HCT116 (cell line): ENCODE data around the gene GPX7. TPM values are rescaled to one million over a fixed set of nuclear protein-coding genes. Genes with fewer than 3 reads are reported as not detected.

Experiments used
- ATAC-seq: fragments of 200-7000 bp; cut with Tn5 transposase; 2 replicates; pipeline ENCODE4 v1.9.1; 2020; ENCODE audit warnings: mild to moderate bottlenecking, moderate library complexity
- BruUV-seq: library from RNA; stranded (reverse); fragments of 400-500 nt; replicated peaks from 2 replicates; lab custom pipeline; 2021; lab: Mats Ljungman, UMichigan
- CTCF ChIA-PET: fragments of 300-600 bp; sonication (Branson Sonifier 250); formaldehyde crosslinking; loops from one replicate; lab custom pipeline; 2021; ENCODE audit warnings: antibody characterized with exemption; lab: Charles Lee
- POLR2A ChIA-PET: fragments of 300-600, 350-600 bp; sonication (Branson Sonifier 250); formaldehyde crosslinking; loops from one replicate; lab custom pipeline; 2021; ENCODE audit warnings: antibody characterized with exemption; lab: Charles Lee
- RAD21 ChIA-PET, 2 experiments: fragments of 300-600 bp; sonication (Branson Sonifier 250); formaldehyde crosslinking; loops; one replicate each; lab custom pipeline; 2023; ENCODE audit warnings: low total read pairs in 2 of 2; ENCODE audit not compliant: uncharacterized antibody in 2 of 2, unreplicated experiment in 2 of 2, low non-redundant PET in 1 of 2; lab: Charles Lee
- DNase-seq: peaks from one replicate; pipeline ENCODE4 v3.0.0-alpha.2; 2010; ENCODE audit warnings: low read depth, low spot score
- H2AFZ ChIP-seq: fragments of 200-600 bp; shearing (Covaris generic), sonication (generic); 2 replicates; pipeline ENCODE4 v1.6.1; 2017; ENCODE audit warnings: low read depth, mixed run types, mixed read lengths, antibody characterized with exemption, low read length; ENCODE audit not compliant: poor library complexity, severe bottlenecking
- H3K27ac ChIP-seq: 2 replicates; pipeline ENCODE4 v1.5.1; 2012; ENCODE audit warnings: low read depth, low read length
- H3K27me3 ChIP-seq: fragments of 200-600 bp; sonication (generic); 2 replicates; pipeline ENCODE4 v1.6.1; 2016; ENCODE audit warnings: mixed run types, low read length, mixed read lengths; ENCODE audit not compliant: insufficient read depth
- H3K36me3 ChIP-seq, 2 experiments: fragments of 200-500 bp in 1 of 2; fragments of 200-600 bp in 1 of 2; sonication (Bioruptor generic) in 1 of 2; sonication (generic) in 1 of 2; 2 replicates each; pipeline versions ENCODE4 v1.5.1 to v1.6.1; 2014 to 2016; ENCODE audit warnings: low read length in 2 of 2, inconsistent platforms in 1 of 2, mixed read lengths in 1 of 2, mixed run types in 1 of 2; ENCODE audit not compliant: insufficient read depth in 2 of 2, control insufficient read depth in 1 of 2
- H3K4me1 ChIP-seq, 2 experiments: fragments of 200-600 bp in 1 of 2; sonication (generic) in 1 of 2; 2 replicates each; pipeline versions ENCODE4 v1.5.1 to v1.6.1; 2012 to 2017; ENCODE audit warnings: low read length in 2 of 2, inconsistent platforms in 1 of 2, mild to moderate bottlenecking in 1 of 2, mixed read lengths in 1 of 2, mixed run types in 1 of 2, moderate library complexity in 1 of 2; ENCODE audit not compliant: insufficient read depth in 2 of 2, control insufficient read depth in 1 of 2
- H3K4me2 ChIP-seq: fragments of 200-600 bp; sonication (generic); 2 replicates; pipeline ENCODE4 v1.6.1; 2017; ENCODE audit warnings: mixed run types, low read length, mixed read lengths
- H3K4me3 ChIP-seq, 2 experiments: fragments of 200-600 bp in 1 of 2; sonication (generic) in 1 of 2; replicated peaks in 1 of 2; 2 replicates each; pipeline ENCODE4 v1.5.1; 2011 to 2016; ENCODE audit warnings: low read length in 2 of 2, control low read depth in 1 of 2, low read depth in 1 of 2, mild to moderate bottlenecking in 1 of 2, mixed read lengths in 1 of 2, mixed run types in 1 of 2
- H3K79me2 ChIP-seq: fragments of 200-600 bp; sonication (generic); 2 replicates; pipeline ENCODE4 v1.6.1; 2017; ENCODE audit warnings: mild to moderate bottlenecking, mixed run types, low read length, moderate library complexity, mixed read lengths; ENCODE audit not compliant: insufficient read depth
- H3K9ac ChIP-seq: fragments of 200-600 bp; sonication (generic); 2 replicates; pipeline ENCODE4 v1.6.1; 2016; ENCODE audit warnings: low read length, mixed read lengths
- H3K9me2 ChIP-seq: fragments of 200-600 bp; sonication (generic), shearing (Covaris generic); 2 replicates; pipeline ENCODE4 v1.6.1; 2017; ENCODE audit warnings: mixed run types, mild to moderate bottlenecking, moderate library complexity; ENCODE audit not compliant: insufficient read depth
- H3K9me3 ChIP-seq, 2 experiments: fragments of 200-500 bp in 1 of 2; fragments of 200-600 bp in 1 of 2; sonication (Bioruptor generic) in 1 of 2; sonication (generic) in 1 of 2; 2 replicates each; pipeline ENCODE4 v1.6.1; 2014 to 2017; ENCODE audit warnings: low read length in 2 of 2, mixed read lengths in 2 of 2, inconsistent platforms in 1 of 2, low read depth in 1 of 2, mild to moderate bottlenecking in 1 of 2, mixed run types in 1 of 2, moderate library complexity in 1 of 2; ENCODE audit not compliant: control insufficient read depth in 1 of 2, insufficient read depth in 1 of 2
- H4K20me1 ChIP-seq: fragments of 200-600 bp; sonication (generic), shearing (Covaris generic); 2 replicates; pipeline ENCODE4 v1.6.1; 2017; ENCODE audit warnings: mixed run types, mild to moderate bottlenecking, moderate library complexity; ENCODE audit not compliant: insufficient read depth
- CBX3 ChIP-seq: IDR thresholded peaks from 2 replicates; pipeline ENCODE4 v1.6.1; 2012; ENCODE audit warnings: low read depth
- CEBPB ChIP-seq: IDR thresholded peaks from 2 replicates; pipeline ENCODE4 v1.6.1; 2012; ENCODE audit warnings: low read depth
- EZH2 ChIP-seq: fragments of 200-600 bp; sonication (generic); IDR thresholded peaks from 2 replicates; pipeline ENCODE4 v1.6.1; 2017; ENCODE audit warnings: antibody characterized with exemption, mixed run types
- EZH2phosphoT487 ChIP-seq: fragments of 200-600 bp; IDR thresholded peaks from 2 replicates; pipeline ENCODE4 v1.6.1; 2018; ENCODE audit warnings: antibody characterized with exemption, borderline replicate concordance
- FOSL1 ChIP-seq: IDR thresholded peaks from 2 replicates; pipeline ENCODE4 v1.6.1; 2012; ENCODE audit warnings: low read depth
- JUND ChIP-seq: IDR thresholded peaks from 2 replicates; pipeline ENCODE4 v1.6.1; 2012
- POLR2A ChIP-seq: IDR thresholded peaks from 2 replicates; pipeline ENCODE4 v1.7.0; 2011; ENCODE audit warnings: borderline replicate concordance; ENCODE audit not compliant: insufficient read depth, insufficient read length; ENCODE audit errors: extremely low read depth
- RAD21 ChIP-seq: IDR thresholded peaks from 2 replicates; pipeline ENCODE4 v1.6.1; 2012; ENCODE audit warnings: low read depth, mild to moderate bottlenecking
- SP1 ChIP-seq: IDR thresholded peaks from 2 replicates; pipeline ENCODE4 v1.6.1; 2012; ENCODE audit warnings: low read depth
- SRF ChIP-seq: IDR thresholded peaks from 2 replicates; pipeline ENCODE4 v1.6.1; 2012; ENCODE audit warnings: low read depth
- TCF7L2 ChIP-seq: IDR thresholded peaks from 2 replicates; pipeline ENCODE4 v1.7.0; 2011; ENCODE audit warnings: borderline replicate concordance, inconsistent platforms; ENCODE audit not compliant: insufficient read depth, insufficient read length; ENCODE audit errors: extremely low read depth
- YY1 ChIP-seq: IDR thresholded peaks from 2 replicates; pipeline ENCODE4 v1.6.1; 2011; ENCODE audit warnings: low read length, low read depth, moderate library complexity, mild to moderate bottlenecking; ENCODE audit not compliant: insufficient replicate concordance; ENCODE audit errors: extremely low read depth
- ZBTB33 ChIP-seq: IDR thresholded peaks from 2 replicates; pipeline ENCODE4 v1.6.1; 2011; ENCODE audit warnings: mild to moderate bottlenecking, low read length, moderate library complexity; ENCODE audit not compliant: insufficient replicate concordance; ENCODE audit errors: extremely low read depth
- ZFX ChIP-seq: fragments of 450-650 bp; IDR thresholded peaks from 2 replicates; pipeline ENCODE4 v1.6.1; 2017
- ZNF274 ChIP-seq: fragments of 200-500 bp; sonication (Bioruptor generic); IDR thresholded peaks from 2 replicates; pipeline ENCODE4 v1.6.1; 2014; ENCODE audit warnings: mild to moderate bottlenecking, low read depth, low read length, inconsistent platforms
- intact Hi-C: fragments of 100-400 bp; cut with micrococcal nuclease; formaldehyde crosslinking; loops from 2 replicates; pipeline ENCODE4 v1.10.0; 2022
- total RNA-seq: library from RNA; stranded (reverse); gene quantifications from one replicate; pipeline ENCODE4 v1.2.1, GENCODE V29; 2021; ENCODE audit not compliant: unreplicated experiment
- TF ChIP-seq, protein P1 (sequence below): IDR thresholded peaks from 2 replicates; pipeline ENCODE4 v1.6.1; 2012
- TF ChIP-seq, protein P2 (sequence below): IDR thresholded peaks from 2 replicates; pipeline ENCODE4 v1.6.1; 2012
- TF ChIP-seq, protein P3 (sequence below): IDR thresholded peaks from 2 replicates; pipeline ENCODE4 v1.6.1; 2012; ENCODE audit warnings: low read depth
- TF ChIP-seq, protein P4 (sequence below), 3 experiments: fragments of 200-600 bp in 1 of 3; sonication (generic) in 1 of 3; IDR thresholded peaks in 2 of 3; conservative IDR thresholded peaks in 1 of 3; 2 replicates each; pipeline ENCODE4 v1.5.1; 2012 to 2017; ENCODE audit warnings: low read depth in 2 of 3, low read length in 2 of 3, antibody characterized with exemption in 1 of 3, borderline replicate concordance in 1 of 3, control low read depth in 1 of 3, mild to moderate bottlenecking in 1 of 3, mixed read lengths in 1 of 3, mixed run types in 1 of 3, moderate library complexity in 1 of 3; ENCODE audit not compliant: insufficient read depth in 1 of 3

The GPX7 gene
- total RNA-seq, 1 experiment from 2014 or later: not detected

DNA sequence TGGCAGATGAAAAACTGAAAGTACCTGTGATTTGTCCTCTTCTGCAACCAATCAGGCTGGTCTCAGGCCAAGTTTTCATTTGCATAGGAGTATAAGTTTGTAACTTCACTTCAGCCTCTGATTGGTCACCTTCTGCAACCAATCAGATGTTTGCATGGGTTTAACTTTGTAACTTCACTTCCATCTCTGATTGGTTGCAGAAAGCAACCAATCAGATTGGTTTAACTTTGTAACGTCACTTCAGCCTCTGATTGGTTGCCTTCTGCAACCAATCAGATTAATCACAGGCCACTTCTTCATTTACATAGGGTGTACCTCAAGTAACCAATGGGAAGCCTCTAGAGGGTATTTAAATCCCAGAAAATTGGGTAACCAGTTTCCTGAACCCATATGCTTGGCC is 30.4 kb upstream of the GPX7 start:
- no peak for DNase-seq
- H4K20me1 ChIP-seq: no peaks in the 10 kb centered on the region
- H3K27ac ChIP-seq: no peak overlapping the region
- ChIA-PET CTCF (no interaction called here), POLR2A (no interaction called here), RAD21 (no interaction called here)
- H2AFZ ChIP-seq: no peak overlapping the region
- ATAC-seq: peak; percentile 43
- TF ChIP-seq EZH2phosphoT487 (no peak), SP1 (no peak), ZBTB33 (no peak), JUND (no peak), TCF7L2 (no peak), ZFX (no peak), FOSL1 (no peak), SRF (no peak), CBX3 (no peak), EZH2 (no peak), ZNF274 (no peak), YY1 (no peak), CEBPB (no peak), POLR2A (no peak), RAD21 (no peak)
- TF ChIP-seq, protein P1, sequence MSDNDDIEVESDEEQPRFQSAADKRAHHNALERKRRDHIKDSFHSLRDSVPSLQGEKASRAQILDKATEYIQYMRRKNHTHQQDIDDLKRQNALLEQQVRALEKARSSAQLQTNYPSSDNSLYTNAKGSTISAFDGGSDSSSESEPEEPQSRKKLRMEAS: no peak
- TF ChIP-seq, protein P2, sequence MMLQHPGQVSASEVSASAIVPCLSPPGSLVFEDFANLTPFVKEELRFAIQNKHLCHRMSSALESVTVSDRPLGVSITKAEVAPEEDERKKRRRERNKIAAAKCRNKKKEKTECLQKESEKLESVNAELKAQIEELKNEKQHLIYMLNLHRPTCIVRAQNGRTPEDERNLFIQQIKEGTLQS: no peak
- TF ChIP-seq, protein P3, sequence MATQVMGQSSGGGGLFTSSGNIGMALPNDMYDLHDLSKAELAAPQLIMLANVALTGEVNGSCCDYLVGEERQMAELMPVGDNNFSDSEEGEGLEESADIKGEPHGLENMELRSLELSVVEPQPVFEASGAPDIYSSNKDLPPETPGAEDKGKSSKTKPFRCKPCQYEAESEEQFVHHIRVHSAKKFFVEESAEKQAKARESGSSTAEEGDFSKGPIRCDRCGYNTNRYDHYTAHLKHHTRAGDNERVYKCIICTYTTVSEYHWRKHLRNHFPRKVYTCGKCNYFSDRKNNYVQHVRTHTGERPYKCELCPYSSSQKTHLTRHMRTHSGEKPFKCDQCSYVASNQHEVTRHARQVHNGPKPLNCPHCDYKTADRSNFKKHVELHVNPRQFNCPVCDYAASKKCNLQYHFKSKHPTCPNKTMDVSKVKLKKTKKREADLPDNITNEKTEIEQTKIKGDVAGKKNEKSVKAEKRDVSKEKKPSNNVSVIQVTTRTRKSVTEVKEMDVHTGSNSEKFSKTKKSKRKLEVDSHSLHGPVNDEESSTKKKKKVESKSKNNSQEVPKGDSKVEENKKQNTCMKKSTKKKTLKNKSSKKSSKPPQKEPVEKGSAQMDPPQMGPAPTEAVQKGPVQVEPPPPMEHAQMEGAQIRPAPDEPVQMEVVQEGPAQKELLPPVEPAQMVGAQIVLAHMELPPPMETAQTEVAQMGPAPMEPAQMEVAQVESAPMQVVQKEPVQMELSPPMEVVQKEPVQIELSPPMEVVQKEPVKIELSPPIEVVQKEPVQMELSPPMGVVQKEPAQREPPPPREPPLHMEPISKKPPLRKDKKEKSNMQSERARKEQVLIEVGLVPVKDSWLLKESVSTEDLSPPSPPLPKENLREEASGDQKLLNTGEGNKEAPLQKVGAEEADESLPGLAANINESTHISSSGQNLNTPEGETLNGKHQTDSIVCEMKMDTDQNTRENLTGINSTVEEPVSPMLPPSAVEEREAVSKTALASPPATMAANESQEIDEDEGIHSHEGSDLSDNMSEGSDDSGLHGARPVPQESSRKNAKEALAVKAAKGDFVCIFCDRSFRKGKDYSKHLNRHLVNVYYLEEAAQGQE: no peak
- TF ChIP-seq, protein P4, sequence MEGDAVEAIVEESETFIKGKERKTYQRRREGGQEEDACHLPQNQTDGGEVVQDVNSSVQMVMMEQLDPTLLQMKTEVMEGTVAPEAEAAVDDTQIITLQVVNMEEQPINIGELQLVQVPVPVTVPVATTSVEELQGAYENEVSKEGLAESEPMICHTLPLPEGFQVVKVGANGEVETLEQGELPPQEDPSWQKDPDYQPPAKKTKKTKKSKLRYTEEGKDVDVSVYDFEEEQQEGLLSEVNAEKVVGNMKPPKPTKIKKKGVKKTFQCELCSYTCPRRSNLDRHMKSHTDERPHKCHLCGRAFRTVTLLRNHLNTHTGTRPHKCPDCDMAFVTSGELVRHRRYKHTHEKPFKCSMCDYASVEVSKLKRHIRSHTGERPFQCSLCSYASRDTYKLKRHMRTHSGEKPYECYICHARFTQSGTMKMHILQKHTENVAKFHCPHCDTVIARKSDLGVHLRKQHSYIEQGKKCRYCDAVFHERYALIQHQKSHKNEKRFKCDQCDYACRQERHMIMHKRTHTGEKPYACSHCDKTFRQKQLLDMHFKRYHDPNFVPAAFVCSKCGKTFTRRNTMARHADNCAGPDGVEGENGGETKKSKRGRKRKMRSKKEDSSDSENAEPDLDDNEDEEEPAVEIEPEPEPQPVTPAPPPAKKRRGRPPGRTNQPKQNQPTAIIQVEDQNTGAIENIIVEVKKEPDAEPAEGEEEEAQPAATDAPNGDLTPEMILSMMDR (IDR thresholded peaks at IDR 0.05 in 2 of 3, conservative IDR thresholded peaks at IDR 0.05 in 1 of 3; ENCODE audit: borderline replicate concordance in 1 of 3, insufficient read depth in 1 of 3, low read depth in 2 of 3, low read length in 2 of 3): no peak
- peaks cover 5 to 15% of the 10 kb centered on the region in 2 experiments; a peak in 3 of 4 replicates for H3K4me1 ChIP-seq
- H3K27me3 ChIP-seq: no peaks in the 10 kb centered on the region
- H3K79me2 ChIP-seq: no peaks in the 10 kb centered on the region
- no peaks in the 10 kb centered on the region for H3K9me3 ChIP-seq
- H3K9me2 ChIP-seq: no peaks in the 10 kb centered on the region
- no TSS peak for BruUV-seq
- H3K9ac ChIP-seq: no peak overlapping the region
- no peaks in the 10 kb centered on the region for H3K36me3 ChIP-seq
- H3K4me3 ChIP-seq: no peak overlapping the region
- intact Hi-C loops: no loop called here
- no peak overlapping the region for H3K4me2 ChIP-seq
